RPMI8226 (cell line): ENCODE data around the gene IFIT3.

ENCODE experiments used
- DNase-seq: peaks from one replicate; pipeline ENCODE4 v3.0.0-alpha.2; 2015

Gene IFIT3

DNA sequence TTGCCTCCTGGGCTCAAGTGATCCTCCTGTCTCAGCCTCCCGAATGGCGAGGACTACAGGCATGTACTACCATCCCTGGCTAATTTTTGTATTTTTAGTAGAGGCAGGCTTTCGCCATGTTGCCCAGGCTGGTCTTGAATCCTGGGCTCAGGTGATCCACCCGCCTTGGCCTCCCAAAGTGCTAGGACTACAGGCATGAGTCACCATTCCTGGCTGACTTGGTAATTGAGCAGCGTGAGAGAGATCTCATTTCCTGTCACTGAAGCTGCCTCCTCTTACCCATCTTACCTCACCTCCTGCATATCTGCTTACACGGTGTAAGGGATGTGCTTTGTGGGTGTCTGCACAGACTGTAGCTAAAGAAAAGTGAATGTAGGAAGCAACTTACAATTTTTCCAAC lies 9.7 kb downstream of the IFIT3 start:
- no peak for DNase-seq

DNA sequence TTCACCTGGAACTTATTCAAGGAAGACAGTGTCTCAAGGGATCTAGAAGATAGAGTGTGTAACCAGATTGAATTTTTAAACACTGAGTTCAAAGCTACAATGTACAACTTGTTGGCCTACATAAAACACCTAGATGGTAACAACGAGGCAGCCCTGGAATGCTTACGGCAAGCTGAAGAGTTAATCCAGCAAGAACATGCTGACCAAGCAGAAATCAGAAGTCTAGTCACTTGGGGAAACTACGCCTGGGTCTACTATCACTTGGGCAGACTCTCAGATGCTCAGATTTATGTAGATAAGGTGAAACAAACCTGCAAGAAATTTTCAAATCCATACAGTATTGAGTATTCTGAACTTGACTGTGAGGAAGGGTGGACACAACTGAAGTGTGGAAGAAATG lies 10.9 kb downstream of the IFIT3 start:
- DNase-seq, result no peak

DNA sequence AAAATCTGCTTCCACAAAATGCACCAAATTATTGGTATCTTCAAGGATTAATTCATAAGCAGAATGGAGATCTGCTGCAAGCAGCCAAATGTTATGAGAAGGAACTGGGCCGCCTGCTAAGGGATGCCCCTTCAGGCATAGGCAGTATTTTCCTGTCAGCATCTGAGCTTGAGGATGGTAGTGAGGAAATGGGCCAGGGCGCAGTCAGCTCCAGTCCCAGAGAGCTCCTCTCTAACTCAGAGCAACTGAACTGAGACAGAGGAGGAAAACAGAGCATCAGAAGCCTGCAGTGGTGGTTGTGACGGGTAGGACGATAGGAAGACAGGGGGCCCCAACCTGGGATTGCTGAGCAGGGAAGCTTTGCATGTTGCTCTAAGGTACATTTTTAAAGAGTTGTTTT lies 12.1 kb downstream of the IFIT3 start:
- DNase-seq, result no peak

DNA sequence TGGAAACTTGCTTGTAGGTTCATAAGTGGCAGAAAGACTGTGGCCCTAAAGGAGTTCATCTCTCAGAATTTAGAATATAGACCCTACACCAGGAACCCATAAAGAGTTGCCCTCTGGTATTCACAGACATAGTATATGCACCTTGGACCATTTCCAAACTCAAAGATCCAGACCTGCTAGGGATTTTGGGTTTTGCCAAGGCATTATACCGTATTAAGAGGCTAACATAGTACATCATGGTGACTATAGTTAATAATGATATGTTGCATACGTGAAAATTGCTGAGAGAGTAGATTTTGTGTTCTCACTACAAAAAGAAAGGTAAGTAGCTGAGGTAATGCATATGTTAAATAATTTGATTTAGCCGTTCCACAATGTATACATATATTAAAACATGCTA lies 13.9 kb downstream of the IFIT3 start:
- no peak for DNase-seq

DNA sequence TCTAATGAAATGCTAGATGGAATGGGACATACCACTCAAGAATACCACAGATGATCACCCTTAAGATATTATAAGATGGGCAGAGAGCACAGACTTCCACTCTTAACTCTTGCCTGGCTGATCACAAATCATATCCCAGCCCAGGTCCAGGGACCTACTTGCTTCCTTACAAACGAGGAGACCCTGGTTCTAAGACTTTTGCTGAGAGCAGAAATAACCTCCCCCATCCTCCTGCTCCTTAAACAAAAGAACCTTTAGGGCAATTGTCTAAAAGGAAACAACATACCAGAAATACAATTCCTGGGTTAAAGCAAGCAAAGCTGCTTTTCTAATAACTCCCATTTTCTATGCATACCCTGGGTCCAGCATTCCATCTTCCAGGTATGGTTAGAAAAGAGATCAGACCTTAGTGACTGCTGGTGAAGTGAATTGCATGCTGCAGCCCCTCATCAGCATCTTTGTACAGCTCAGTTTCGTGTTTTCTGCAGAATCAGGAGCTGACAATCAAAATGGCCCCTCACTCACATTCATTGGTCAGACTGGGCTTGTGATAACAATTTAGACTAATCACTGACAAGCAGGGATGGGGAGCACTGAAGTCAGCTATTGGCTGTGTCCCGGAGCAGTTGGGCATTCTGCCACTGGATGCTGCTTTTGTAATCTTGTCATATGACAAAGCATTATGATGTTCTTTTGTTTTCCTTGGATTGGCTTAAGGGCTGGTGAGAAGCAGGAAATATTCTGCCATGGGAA lies 14.6 kb downstream of the IFIT3 start:
- DNase-seq, result no peak

DNA sequence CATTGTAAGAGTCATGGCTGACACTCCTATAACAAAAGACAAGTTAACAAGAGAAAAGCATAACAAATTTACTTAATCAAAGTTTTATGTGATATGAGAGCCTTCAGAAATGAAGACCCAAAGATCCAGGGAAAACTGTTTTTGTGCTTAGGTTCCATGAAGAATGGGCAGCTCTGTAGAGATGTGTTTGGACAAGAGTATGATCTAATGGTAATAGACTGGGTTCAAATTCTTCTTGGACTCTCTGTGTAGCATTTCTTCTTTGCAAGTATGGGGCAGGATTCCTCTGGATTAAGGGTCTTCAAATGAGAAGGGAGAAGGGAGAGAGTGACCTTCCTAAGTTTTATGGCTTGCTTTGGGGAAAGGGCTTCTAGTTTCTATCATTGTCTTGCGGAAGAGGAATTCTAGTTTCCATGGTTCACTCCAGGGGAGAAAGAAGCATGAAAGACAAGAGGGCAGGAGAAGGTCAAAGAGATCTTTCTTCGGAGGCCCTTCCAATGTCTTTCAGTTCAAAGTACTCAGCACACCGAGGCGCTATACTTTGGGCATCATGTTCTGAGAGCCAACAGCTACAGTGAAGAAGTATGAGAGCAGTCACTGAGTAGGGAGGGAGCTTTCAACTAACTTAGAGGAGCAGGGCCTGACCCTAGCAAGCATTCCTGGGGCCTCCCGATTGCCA lies 15.4 kb downstream of the IFIT3 start:
- DNase-seq, result no peak

DNA sequence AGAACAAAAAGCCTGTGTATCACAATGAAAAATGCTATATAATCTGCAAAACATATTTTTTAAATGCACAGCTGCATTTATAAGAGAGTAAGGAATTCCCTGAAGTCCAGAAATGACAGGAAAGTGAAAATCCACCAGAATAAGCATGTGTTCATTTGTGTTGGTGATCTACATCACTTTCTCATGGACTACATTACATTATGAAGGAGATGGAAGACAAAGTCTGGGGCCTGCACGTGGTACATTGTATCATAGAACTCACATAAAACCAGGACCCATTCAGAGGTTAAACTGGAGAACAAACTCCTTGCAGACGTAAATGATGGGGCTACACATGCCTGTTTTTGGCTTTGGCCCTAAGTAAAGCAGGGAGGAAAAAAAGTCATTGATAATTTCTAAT lies 16.4 kb downstream of the IFIT3 start:
- no peak for DNase-seq

DNA sequence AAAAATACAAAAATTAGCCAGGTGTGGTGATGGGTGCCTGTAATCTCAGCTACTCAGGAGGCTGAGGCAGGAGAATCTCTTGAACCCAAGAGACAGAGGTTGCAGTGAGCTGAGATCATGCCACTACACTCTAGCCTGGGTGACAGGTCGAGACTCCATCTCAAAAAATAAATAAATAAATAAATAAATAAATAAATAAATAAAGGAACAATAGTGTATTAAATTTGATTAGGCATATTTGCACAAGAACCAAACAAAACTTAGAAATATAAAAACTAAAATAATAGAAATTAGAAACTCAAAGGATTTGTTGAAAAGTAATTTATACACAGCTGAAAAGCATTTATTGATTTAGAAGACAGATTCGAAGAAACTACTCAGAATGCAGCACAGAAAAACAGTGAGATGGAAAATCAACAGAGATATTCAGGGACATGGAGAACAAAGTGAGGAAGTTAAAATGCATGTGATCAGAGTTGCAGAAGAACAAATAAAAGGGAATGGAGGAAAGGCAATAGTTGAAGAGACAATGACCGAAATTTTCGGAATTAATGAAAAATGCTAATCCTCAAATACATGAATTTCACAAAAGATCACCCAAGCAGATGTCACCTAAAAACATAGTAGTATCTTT lies 17.7 kb downstream of the IFIT3 start:
- no peak for DNase-seq

DNA sequence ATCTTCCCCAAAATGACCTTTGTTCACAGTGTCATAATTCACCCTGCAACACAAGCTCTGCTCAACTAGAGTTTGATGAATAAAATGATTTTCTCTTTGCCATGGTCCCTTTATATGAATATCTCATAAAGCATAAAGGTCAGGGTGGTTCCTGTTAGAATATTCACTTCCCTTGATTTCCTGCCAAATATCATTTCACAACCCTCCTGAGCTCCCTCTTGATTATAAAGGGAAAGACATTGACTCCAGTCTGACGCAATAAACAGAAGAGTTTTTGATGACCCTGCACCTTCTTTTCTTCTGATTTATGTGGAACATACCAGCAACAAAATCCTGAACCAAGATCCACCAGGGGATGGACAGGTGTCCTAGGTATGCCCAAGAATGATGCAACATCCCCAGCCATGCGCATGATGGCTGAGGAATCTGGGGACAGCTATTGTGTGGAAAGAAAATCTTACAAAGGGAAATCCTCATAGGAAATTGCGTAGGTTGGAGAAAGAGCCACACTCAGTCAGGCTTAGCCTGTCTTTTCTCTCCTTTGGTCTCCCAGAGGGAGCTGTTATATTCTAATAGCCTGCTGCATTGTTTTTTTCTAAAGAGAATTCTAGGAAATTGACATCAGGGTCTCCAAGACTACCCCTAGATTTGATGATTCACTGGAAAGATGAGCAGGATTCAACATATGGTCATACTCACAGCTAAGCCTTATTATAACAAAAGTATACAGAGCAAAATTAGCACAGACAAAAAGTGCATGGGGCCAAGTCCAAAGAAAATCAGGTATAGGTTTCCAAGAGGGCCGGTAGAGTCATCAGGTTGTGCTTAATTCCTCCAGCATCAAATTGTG lies 18.8 kb downstream of the IFIT3 start:
- no peak for DNase-seq

DNA sequence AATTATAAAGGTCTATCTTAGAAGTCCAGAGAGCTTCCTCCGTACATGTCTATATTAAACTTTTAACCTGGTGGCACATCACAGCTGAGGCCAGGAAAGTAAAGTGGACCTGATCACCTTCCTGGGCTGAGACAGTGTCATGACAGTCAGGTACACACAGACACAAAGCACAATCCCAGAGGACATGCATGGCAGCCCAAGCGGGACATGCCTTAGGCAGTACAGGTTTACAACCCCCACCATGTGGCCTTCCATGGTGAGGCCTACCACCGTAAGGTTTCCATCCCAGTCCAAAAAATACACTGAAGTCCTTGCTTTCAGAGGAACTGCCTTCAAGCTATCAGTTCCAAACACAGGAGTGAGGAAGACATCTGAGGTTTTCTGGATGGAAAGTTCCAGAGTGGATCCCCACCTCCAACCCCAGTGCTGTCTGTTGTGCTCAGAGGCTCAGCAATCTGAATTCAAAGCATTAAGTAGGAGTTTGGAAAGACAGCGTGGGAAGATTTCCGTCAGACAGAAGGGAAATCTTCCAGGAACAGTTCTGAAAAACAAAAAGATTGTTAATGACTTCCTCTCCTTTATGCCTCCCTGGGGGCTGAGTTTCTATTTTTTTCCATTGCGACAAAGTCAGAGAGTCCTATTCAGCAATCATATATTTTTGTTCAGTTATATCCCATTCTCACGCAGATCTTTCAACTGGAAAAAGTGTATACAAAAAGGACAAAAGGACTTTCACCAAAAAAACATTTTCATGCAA lies 20.1 kb downstream of the IFIT3 start:
- no peak for DNase-seq

DNA sequence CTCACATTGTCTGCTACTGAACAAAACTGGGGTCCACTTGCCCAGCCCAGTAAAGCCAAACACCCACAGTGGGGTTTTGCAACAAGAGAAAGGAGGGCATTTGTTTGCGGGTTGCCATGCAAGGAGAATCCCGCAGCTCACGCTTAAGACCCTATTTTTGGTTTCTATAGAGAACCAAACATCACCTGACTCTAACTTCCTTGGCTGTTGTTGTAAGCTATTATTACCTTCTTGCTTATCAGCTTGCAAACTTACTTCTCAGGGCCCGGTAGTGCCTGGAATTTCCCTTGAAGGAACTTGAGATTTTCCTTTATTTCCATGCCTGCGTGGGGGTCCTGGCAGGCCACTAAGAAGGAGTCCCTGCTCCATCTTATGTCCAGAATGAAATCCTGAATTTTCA lies 20.7 kb downstream of the IFIT3 start:
- no peak for DNase-seq

DNA sequence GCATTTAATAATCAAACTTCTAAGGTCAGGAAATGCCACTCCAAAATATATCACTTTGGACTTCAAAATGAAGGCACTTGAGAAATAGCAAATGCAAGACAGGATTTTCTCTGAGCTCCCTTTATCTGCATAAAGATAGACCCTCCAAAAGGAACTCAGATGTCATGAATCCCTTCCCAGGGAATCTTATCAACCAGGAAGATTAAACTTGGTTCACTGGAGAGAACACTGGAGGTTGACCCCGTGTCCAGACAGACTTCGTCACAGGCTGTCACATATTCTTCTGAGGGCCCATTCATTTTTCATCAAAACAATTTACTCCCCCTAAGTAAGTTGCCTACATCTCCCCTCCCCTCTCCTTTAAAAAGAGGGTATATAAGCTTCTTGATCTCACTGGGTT lies 21.2 kb downstream of the IFIT3 start:
- no peak for DNase-seq

DNA sequence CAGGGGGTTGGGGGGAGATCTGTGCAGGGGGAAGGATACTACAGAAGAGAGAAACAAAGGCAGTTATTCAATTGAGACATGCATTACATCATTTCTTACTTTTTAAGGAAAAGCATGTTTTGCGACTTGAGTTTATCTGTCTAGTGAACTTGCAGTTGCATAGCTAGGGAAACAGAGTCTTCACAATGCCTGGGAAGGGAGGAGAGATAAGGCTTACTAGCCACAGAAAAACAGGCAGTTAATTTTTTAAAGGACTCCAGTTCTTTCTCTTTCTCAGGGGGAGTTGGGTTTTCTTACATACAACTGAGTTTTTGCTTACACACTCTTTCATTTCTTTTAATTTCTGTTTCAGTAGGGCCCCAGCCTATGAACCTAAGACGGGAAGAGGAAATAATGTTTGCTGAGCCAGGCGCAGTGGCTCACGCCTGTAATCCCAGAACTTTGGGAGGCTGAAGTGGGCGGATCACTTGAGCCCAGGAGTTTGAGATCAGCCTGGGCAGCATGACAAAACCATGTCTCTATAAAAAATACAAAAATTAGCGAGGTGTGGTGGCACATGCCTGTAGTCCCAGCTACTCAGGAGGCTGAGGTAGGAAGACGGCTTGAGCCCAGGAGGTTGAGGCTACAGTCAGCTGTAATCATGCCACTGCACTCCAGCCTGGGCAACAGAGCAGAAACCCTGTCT lies 23.0 kb downstream of the IFIT3 start:
- DNase-seq, result peak; percentile 56

DNA sequence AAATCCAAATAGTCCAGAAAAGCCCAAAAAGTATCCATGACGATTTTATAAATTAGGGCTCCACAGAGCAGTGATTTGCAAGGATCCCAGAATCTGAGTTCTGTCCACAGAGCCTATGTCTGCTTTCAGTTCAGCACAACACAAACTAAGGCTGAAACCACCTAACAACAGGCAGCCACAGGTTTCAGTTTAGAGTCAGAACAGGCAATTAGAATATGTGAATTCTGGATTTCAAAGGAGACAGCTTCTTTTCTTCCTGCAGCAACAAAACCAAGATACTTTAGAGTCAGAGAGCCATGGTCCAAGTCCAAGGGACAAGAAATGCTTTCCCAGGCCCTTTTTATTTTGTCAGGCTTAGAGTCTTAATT lies 23.6 kb downstream of the IFIT3 start:
- DNase-seq, result peak; percentile 53

DNA sequence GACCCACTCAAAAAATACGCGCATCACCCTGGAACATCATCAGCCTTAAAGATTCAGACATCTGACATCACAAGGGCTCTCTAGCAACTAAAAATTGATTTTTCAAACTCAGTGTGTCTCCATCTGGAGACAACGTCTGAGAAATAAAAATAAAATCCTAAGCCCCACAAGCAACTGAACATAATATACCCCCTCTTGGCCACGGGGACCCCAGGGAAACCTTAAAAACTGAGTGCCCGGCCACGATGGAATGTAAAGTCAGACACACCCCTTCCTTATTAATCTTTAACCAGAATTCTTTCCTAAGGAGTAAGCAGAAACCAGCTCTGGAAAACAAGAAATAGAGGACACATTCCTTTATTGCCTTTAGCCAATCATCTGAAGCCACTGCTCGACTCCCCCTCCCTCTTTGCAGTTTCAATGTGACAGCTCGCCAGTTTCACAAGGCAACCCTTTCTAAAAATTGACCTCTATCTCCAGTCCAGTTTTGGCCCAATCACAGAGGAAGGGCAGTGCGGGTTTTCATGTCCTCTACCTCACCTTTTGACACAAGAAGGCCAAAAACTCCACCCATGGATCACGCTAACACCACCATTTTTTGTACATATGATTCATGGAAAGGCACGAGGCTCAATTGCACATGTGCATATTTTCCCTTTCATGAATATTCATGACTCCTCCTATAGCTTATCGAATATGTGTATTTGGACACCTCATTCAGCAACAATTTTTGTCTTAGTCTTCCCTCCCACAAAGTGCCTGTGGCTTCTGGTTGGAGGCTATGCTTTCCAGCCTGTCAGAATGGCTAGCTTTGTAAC lies 24.2 kb downstream of the IFIT3 start:
- DNase-seq, result peak; percentile 81

DNA sequence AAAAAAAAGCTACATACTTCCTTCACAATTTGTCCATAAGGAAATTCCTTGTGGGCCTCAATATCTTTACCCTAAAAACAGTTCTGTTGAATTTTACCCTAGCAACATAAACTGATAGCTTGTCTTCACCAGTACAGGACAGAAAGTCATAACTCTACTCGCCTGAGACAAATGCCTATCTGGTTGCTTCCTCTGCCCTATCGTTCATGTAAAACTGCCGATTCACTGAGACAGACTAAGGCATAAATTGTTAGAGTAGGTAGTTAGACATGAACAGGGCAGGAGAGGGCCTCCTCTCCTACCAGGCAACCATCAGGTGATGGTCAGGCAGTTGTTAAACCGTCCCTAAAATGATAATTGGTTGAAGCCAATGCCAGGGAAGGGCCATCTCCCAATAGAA lies 25.0 kb downstream of the IFIT3 start:
- no peak for DNase-seq

DNA sequence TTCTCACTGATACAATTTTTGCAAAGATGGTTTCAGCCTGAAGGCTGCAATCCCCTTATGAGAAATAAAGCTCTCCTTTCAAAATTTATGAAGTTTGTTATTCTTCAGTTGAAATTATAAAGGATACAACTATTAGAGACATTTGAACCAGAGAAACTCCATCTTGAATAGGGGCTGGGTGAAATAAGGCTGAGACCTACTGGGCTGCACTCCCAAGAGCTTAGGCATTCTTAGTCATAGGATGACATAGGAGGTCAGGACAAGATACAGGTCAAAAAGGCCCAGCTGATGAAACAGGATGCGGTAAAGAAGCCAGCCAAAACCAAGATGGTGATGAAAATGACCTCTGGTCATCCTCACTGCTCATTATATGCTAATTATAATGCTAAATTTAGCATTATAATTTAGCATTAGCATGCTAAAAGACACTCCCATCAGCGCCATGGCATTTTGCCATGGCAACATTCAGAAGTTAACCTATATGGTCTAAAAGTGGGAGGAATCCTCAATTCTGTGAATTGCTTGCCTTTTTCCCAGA lies 27.7 kb downstream of the IFIT3 start:
- DNase-seq, result no peak

DNA sequence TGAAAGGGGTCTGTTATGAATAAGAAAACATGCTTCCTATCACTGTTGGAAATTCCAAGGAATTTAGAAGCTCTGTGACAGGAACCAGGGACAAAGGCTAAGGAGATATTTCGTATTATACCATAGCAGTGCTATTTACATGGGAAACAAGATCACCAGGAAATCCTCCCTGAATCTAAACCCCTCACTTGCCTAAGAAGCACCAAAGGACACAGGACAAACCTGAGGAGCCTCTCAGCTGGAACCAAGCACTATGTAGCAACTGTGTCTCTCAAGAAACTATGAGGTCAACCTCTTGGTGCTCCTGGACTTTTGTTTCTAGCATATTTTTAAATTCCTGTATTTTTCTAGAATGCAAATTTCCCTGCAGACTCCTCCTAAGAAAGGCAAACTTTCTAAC lies 29.3 kb downstream of the IFIT3 start:
- DNase-seq, result no peak

DNA sequence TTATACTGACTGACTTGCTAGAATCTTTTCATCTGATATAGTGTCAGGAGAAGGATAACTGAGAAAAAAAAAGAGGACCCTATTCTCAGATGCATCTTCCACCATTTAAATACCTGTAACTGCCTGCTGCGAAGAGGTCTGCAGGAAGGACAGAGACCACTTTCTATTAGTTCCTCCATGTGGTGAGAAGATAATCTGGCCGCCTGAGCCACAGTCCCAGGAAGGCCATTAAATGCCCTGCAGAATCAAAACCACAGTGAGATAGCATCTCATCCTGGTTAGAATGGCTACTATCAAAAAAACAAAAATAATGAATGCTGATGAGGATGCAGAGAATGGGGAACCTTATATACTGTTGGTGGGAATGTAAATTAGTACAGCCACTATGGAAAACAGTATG lies 30.2 kb downstream of the IFIT3 start:
- DNase-seq, result no peak

DNA sequence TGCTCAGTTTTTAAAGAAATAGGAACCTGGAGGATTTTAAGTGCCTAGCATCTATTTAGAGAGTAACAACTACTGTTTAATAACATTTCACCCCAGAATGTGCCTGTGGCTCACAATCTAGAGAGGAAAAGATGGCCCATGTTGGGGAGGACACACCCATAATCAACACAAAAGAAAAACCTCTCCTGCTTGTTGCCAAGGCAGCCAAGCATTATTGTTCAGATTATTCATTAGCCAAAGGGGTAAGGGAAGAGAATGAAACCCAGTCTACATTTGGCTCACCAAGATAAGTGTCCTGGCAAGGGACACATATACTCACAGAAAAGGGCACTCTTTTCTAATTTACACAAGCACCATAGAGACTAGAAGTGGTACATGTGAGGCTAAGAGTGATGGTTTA lies 32.4 kb downstream of the IFIT3 start:
- DNase-seq, result no peak

DNA sequence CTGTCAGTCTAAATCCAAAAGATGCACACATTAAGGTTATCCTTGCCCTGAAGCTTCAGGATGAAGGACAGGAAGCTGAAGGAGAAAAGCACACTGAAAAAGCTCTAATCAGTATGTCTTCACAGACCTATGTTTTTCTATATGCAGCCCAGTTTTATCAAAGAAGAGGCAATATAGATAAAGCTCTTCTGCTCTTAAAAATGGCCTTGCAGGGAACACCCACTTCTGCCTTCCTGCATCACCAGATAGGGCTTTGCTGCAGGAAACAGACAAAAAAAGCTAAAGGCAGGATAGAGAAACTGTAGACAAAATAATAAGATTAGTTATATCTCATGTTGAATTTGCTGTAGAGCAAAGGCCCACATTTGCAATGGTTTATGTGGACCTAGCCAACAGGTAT lies 35.1 kb downstream of the IFIT3 start:
- no peak for DNase-seq
